Activated naive CD8-positive, alpha-beta T cell treated with anti-CD3 and anti-CD28 coated beads for 36 hours (primary cell): ENCODE measurements around the gene C1orf56. TPM values are rescaled to one million over a fixed set of nuclear protein-coding genes. Genes with fewer than 3 reads are reported as not detected.

Experiments used
- DNase-seq: peaks from one replicate; pipeline ENCODE4 v3.0.0; 2021
- H3K27ac Mint-ChIP-seq: one replicate; pipeline ENCODE4 v1.8.0; 2022; ENCODE audit warnings: mild to moderate bottlenecking, moderate library complexity, mixed read lengths
- H3K27me3 Mint-ChIP-seq: one replicate; pipeline ENCODE4 v1.8.0; 2022; ENCODE audit warnings: mild to moderate bottlenecking, mixed read lengths
- H3K36me3 Mint-ChIP-seq: one replicate; pipeline ENCODE4 v1.8.0; 2021; ENCODE audit warnings: mild to moderate bottlenecking, mixed read lengths
- H3K4me1 Mint-ChIP-seq: one replicate; pipeline ENCODE4 v1.8.0; 2021; ENCODE audit warnings: mixed read lengths
- H3K4me3 Mint-ChIP-seq: one replicate; pipeline ENCODE4 v1.8.0; 2022; ENCODE audit warnings: mild to moderate bottlenecking, moderate library complexity, mixed read lengths
- H3K9me3 Mint-ChIP-seq: one replicate; pipeline ENCODE4 v1.8.0; 2022; ENCODE audit warnings: mixed read lengths
- total RNA-seq, 2 experiments: library from RNA; stranded (reverse); gene quantifications; one replicate each; pipeline ENCODE4 v1.2.3, GENCODE V29; 2021

Gene C1orf56
- total RNA-seq, 2 experiments from 2014 or later = 1.1 to 1.2 TPM

GRCh38 chr1:151009674-151010345 is 37.7 kb upstream of the C1orf56 start:
- no peak for DNase-seq
- no peaks in the 10 kb centered on the region for H3K27me3 Mint-ChIP-seq
- no peaks in the 10 kb centered on the region for H3K9me3 Mint-ChIP-seq
- H3K4me3 Mint-ChIP-seq = peak overlapping the region; percentile 94
- H3K27ac Mint-ChIP-seq = peak overlapping the region; percentile 85
- peaks cover 60% of the 10 kb centered on the region for H3K4me1 Mint-ChIP-seq
- peaks cover 1% of the 10 kb centered on the region for H3K36me3 Mint-ChIP-seq

DNA sequence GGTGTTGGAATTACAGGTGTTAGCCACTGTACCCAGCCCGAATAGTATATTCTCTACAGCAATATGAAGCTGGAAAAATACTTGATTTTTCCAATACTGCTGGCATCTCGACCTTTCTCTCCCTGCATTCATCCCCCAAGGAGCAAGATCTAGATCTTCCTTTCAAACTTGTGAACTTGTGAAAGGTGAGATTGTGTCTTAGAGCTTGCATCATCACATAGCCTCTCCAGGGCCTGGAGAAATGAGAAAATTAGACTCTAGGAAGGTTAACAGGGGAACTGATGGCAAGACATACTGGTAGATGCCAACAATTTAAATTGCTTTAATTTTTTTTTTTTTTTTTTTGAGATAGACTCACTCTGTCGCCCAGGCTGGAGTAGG is 37.2 kb upstream of the C1orf56 start:
- H3K4me1 Mint-ChIP-seq = peaks cover 57% of the 10 kb centered on the region
- no peak overlapping the region for H3K27ac Mint-ChIP-seq
- no peaks in the 10 kb centered on the region for H3K9me3 Mint-ChIP-seq
- no peak for DNase-seq
- peaks cover 1% of the 10 kb centered on the region for H3K36me3 Mint-ChIP-seq
- no peak overlapping the region for H3K4me3 Mint-ChIP-seq
- H3K27me3 Mint-ChIP-seq = no peaks in the 10 kb centered on the region

DNA sequence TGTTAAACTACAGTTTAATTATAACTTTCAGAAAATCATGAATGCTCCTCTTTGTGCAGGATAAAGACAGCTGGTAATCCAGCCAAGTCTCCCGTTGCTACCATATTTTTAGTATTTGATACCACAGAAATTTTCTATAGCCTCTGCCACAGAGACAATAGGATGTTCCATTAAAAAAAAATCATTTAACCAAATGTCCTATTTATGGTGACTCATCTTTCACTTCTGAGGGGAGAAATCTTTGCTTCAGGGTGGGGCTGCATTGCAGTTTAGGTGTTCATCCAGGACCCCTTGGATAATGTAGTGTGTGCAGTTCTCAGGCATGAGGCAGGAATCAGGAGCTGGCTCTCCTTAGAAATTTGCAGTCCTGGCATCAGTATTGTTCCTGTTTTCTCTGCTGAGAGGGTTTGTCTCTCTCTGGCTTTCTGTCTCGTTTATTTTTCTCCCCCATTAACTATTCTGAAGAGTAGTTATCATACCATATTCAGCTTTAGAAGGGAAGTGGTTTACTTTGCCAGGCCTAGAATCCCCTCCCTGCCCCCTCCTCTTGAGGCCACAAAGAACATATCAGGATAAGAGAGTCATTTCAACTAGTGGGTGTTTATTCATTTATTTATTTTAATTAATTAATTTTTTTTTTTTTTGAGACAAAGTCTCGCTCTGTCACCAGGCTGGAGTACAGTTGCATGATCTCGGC is 36.2 kb upstream of the C1orf56 start:
- Mint-ChIP-seq H3K27me3 (no peaks in the 10 kb centered on the region), H3K27ac (peak overlapping the region; percentile 73), H3K4me3 (no peak overlapping the region), H3K9me3 (no peaks in the 10 kb centered on the region), H3K4me1 (peaks cover 56% of the 10 kb centered on the region), H3K36me3 (peaks cover 1% of the 10 kb centered on the region)
- DNase-seq = no peak

GRCh38 chr1:151012684-151013471 is 34.7 kb upstream of the C1orf56 start:
- Mint-ChIP-seq H3K36me3 (peaks cover 1% of the 10 kb centered on the region), H3K4me1 (peaks cover 42% of the 10 kb centered on the region)

DNA sequence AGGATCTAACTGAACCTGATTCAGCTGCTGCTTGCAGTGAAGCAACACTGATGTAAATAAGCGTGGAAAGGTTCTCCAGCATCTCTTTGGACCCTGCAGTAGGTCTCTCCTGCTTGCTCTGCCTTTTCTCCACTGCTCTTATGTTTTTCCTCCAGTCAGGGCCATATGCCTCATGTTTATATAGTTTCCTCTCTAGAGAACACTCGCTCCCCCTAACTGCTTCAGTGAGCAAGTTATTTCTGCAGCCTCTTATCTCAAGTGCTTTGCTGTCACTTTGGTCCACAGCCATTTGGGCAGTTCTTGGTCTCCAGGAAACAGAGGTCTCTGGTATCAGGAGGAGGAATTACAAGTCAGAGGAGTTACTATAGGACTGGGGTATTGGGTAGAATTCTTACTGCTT is 34.0 kb upstream of the C1orf56 start:
- peaks cover 1% of the 10 kb centered on the region for H3K36me3 Mint-ChIP-seq
- H3K27me3 Mint-ChIP-seq = no peaks in the 10 kb centered on the region
- no peak overlapping the region for H3K27ac Mint-ChIP-seq
- H3K4me3 Mint-ChIP-seq = no peak overlapping the region
- no peak for DNase-seq
- H3K4me1 Mint-ChIP-seq = peaks cover 39% of the 10 kb centered on the region
- no peaks in the 10 kb centered on the region for H3K9me3 Mint-ChIP-seq

More at GRCh38 chr1:151012684-151013471, 34.7 kb upstream of the C1orf56 start:
- H3K27me3 Mint-ChIP-seq = no peaks in the 10 kb centered on the region
- no peaks in the 10 kb centered on the region for H3K9me3 Mint-ChIP-seq
- H3K4me3 Mint-ChIP-seq = no peak overlapping the region
- H3K27ac Mint-ChIP-seq = no peak overlapping the region
- no peak for DNase-seq

- DNase-seq = peak; percentile 80
- Mint-ChIP-seq H3K4me1 (peaks cover 5% of the 10 kb centered on the region), H3K36me3 (no peaks in the 10 kb centered on the region), H3K27me3 (no peaks in the 10 kb centered on the region), H3K27ac (peak overlapping the region; percentile 49), H3K4me3 (no peak overlapping the region), H3K9me3 (no peaks in the 10 kb centered on the region)
Observed at GRCh38 chr1:151024540-151025146, 22.9 kb upstream of the C1orf56 start.

DNA sequence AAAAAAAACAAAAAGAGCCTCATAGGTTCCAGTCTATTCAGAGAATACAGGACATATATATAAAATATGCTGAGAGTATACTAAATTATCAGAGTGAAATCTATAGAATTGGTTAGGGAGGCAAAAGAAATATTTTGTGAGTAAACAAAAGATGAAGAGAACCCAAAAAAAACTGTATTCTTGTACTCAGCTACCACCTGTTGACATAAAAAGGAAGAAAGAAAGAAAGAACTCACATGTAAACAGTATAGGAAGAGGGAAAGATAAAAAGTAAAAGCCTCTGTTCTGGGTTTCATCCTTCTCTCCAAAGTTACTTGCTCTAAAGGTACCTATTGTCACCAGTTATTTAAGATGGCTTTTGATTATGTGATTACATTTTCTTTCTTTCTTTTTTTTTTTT is 21.1 kb upstream of the C1orf56 start:
- Mint-ChIP-seq H3K36me3 (no peaks in the 10 kb centered on the region), H3K27me3 (no peaks in the 10 kb centered on the region)

DNA sequence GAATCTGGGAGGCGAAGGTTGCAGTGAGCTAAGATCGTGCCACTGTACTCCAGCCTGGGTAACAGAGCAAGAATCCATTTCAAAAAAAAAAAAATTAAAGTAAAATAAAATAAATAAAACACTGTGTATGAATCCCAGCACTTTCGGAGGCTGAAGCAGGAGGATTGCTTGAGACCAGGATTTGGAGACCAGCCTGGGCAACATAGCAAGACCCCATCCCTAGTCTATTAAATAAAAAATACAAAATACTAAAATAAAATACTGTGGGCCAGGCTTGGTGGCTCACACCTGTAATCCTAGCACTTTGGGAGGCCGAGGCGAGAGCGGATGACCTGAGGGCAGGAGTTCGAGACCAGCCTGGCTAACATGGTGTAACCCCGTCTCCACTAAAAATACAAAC is 15.4 kb upstream of the C1orf56 start:
- Mint-ChIP-seq H3K4me1 (no peaks in the 10 kb centered on the region), H3K9me3 (no peaks in the 10 kb centered on the region), H3K27ac (no peak overlapping the region), H3K27me3 (no peaks in the 10 kb centered on the region), H3K4me3 (no peak overlapping the region), H3K36me3 (peaks cover 4% of the 10 kb centered on the region)
- no peak for DNase-seq

More for the DNA sequence above, 21.1 kb upstream of the C1orf56 start:
- Mint-ChIP-seq H3K27ac (no peak overlapping the region), H3K4me3 (no peak overlapping the region), H3K9me3 (no peaks in the 10 kb centered on the region), H3K4me1 (peaks cover 5% of the 10 kb centered on the region)
- no peak for DNase-seq

DNA sequence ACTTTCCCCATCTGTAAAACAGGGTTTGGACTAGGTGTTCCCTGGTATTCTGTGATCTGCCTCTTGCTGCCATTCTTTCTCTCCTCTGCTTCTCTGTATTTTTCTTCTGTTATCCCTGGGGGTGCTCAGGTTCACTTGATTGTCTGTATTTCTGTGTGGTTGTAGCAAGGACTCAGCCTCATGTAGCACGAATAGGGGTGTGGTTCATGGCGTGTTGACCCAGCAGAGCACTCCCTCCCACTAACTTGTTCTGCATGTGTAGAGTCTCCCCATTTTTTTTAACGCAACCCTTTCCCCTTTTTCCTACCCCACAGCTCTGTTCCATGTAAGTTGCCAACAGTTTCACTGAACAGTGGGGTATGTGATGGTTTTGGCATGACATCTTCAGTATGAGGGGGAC is 12.4 kb upstream of the C1orf56 start:
- DNase-seq = no peak
- H3K36me3 Mint-ChIP-seq = peaks cover 4% of the 10 kb centered on the region
- H3K4me3 Mint-ChIP-seq = no peak overlapping the region
- no peaks in the 10 kb centered on the region for H3K4me1 Mint-ChIP-seq
- H3K27ac Mint-ChIP-seq = no peak overlapping the region
- no peaks in the 10 kb centered on the region for H3K9me3 Mint-ChIP-seq
- H3K27me3 Mint-ChIP-seq = no peaks in the 10 kb centered on the region

DNA sequence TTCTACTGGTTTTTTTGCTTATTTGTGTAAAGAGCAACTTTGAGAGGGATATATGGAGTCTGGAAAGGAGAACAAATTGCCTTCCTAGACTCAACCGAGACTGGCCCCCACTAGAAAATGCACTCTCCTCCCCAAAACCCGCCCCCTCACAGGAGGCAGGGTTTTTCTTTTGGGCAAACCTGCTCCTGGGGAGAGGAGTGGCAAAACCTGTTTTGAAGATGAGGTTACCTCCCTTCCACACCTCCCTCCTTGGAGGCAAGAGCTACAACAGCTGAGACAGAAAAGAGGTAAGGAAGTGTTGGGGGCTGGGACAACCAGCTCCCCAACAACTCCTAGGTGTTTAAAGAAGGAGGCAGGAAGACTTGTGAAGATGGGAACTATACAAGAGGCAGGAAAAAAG is 11.2 kb upstream of the C1orf56 start, which contains the start of gene BNIPL:
BNIPL (plus strand) TSS at position 231 of the 400 bp plus-strand sequence; CDS start at position 371, 140 bp downstream.
- Mint-ChIP-seq H3K4me3 (no peak within 1 kb of the TSS), H3K9me3 (no peaks in the 10 kb centered on the region), H3K4me1 (no peaks in the 10 kb centered on the region), H3K36me3 (peaks cover 4% of the 10 kb centered on the region), H3K27me3 (no peaks in the 10 kb centered on the region), H3K27ac (no peak within 1 kb of the TSS)
- no peak for DNase-seq

DNA sequence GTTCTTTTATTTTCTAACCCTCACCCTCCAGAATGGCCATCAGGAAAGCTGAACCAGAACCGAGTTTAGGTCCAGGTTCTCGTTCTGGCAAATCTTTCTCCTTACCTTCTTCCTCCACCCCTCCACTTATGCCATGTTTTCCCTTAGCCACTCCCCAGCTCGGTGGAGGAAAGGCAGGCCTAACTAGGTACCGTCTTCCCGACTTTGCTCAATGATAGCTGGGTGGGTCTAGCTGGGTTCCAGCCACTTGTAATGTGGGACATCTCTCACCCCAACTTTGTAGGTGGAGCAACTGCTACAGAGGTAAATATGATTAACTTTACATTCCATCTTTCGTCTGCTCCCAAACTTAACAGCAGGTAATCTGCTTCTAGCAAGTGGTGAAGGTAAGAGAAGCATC is 10.5 kb upstream of the C1orf56 start:
- Mint-ChIP-seq H3K4me3 (no peak overlapping the region), H3K4me1 (no peaks in the 10 kb centered on the region), H3K36me3 (peaks cover 4% of the 10 kb centered on the region), H3K27me3 (no peaks in the 10 kb centered on the region), H3K9me3 (no peaks in the 10 kb centered on the region), H3K27ac (no peak overlapping the region)
- DNase-seq = no peak

DNA sequence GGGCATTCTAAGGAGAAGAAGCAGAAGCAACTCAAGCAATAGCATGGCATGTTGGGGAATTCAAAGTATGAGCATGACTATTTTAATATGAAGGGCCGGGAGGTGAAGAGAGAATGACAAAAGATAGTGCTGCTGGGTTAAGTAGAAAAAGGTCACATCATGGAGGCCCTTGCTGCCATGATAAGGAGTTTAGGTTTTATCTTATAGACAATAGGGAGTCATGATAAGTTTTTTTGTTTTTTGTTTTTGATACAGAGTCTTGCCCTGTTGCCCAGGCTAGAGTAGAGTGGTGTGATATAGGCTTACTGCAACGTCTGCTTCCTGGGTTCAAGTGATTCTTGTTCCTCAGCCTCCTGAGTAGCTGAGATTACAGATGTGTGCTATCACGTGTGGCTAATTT is 8.0 kb upstream of the C1orf56 start:
- no peaks in the 10 kb centered on the region for H3K27me3 Mint-ChIP-seq
- no peak for DNase-seq
- no peaks in the 10 kb centered on the region for H3K36me3 Mint-ChIP-seq
- no peaks in the 10 kb centered on the region for H3K9me3 Mint-ChIP-seq
- H3K4me1 Mint-ChIP-seq = peaks cover 6% of the 10 kb centered on the region
- no peak overlapping the region for H3K4me3 Mint-ChIP-seq
- no peak overlapping the region for H3K27ac Mint-ChIP-seq

GRCh38 chr1:151043163-151043562 is 4.4 kb upstream of the C1orf56 start:
- Mint-ChIP-seq H3K4me3 (no peak overlapping the region), H3K4me1 (peaks cover 22% of the 10 kb centered on the region), H3K27ac (no peak overlapping the region), H3K36me3 (no peaks in the 10 kb centered on the region), H3K27me3 (no peaks in the 10 kb centered on the region), H3K9me3 (no peaks in the 10 kb centered on the region)
- DNase-seq = peak; percentile 21

DNA sequence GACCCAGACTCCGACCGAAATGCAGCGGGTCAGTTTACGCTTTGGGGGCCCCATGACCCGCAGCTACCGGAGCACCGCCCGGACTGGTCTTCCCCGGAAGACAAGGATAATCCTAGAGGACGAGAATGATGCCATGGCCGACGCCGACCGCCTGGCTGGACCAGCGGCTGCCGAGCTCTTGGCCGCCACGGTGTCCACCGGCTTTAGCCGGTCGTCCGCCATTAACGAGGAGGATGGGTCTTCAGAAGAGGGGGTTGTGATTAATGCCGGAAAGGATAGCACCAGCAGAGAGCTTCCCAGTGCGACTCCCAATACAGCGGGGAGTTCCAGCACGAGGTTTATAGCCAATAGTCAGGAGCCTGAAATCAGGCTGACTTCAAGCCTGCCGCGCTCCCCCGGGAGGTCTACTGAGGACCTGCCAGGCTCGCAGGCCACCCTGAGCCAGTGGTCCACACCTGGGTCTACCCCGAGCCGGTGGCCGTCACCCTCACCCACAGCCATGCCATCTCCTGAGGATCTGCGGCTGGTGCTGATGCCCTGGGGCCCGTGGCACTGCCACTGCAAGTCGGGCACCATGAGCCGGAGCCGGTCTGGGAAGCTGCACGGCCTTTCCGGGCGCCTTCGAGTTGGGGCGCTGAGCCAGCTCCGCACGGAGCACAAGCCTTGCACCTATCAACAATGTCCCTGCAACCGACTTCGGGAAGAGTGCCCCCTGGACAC is 534 bp downstream of the C1orf56 start:
- Mint-ChIP-seq H3K36me3 (peaks cover 19% of the 10 kb centered on the region), H3K9me3 (no peaks in the 10 kb centered on the region), H3K27ac (peak overlapping the region; percentile 93), H3K4me1 (peaks cover 47% of the 10 kb centered on the region), H3K4me3 (peak overlapping the region; percentile 90), H3K27me3 (no peaks in the 10 kb centered on the region)
- peak; percentile 68 for DNase-seq
